GM21528 (cell line): ENCODE results near the gene LMF1.
"Not testable (repeated sequence)": the region's sequence is repeated elsewhere in the genome, so short reads cannot be mapped to it uniquely, and the experiment has no call there.

Experiments used
- ATAC-seq: cut with Tn5 transposase; IDR thresholded peaks from one replicate; pipeline ENCODE4 v1.9.1; 2021; ENCODE audit warnings: mild to moderate bottlenecking, moderate library complexity; ENCODE audit not compliant: unreplicated experiment, low FRiP score

The LMF1 gene

GRCh38 chr16:839643-840408, 131.0 kb downstream of the LMF1 start:
- no peak for ATAC-seq

DNA sequence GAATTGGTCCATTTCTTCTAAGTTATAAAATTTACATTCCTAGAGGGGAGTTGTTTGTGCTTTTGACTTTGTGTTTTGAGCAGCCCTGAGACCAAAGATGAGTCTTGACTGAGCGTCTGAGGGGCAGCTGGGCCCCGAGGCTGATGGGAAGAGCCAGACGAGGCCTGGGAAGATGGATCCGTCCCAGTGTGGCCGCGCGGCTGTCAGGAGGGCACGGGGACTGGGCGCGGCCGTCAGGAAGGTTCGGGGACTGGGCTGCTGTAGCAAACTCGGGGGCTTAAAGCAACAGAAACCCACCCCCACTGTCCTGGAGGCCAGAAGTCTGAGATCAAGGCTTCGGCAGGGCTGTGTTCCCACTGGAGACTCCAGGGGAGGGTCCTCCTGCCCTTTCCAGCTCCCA, 132.0 kb downstream of the LMF1 start:
- no peak for ATAC-seq

DNA sequence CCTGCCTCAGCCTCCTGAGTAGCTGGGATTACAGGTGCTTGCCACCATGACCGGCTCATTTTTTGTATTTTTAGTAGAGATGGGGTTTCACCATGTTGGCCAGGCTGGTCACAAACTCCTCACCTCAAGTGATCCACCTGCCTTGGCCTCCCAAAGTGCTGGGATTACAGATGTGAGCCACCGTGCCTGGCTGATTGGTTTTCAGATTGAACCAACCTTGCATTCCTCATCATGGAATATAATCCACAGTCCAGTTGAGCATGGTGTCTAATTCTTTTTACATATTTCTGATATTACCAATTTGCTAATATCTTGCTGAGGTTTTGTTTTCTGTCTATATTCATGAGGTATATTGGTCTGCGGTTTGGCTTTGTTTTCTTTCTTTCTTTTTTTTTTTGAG, 134.0 kb downstream of the LMF1 start:
- ATAC-seq: not testable (repeated sequence)

DNA sequence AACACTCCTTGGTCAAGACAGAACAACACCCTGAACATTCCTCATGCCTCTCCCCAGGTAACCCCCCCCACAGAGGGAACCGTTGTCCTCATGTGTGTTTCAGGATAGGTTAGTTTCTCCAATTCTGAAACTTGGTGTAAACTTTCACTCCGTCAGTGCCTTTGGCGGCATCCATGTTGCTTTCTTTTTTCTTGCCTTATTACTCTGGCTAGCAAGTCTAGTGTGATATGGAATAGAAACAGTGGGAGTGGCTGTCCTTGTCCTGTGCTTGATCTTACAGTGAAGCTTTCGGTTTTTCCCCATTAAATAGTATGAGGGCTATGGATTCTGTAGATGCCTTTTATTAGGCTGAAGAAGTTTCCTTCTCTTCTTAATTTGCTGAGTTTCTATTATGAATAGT, 134.6 kb downstream of the LMF1 start:
- no peak for ATAC-seq

DNA sequence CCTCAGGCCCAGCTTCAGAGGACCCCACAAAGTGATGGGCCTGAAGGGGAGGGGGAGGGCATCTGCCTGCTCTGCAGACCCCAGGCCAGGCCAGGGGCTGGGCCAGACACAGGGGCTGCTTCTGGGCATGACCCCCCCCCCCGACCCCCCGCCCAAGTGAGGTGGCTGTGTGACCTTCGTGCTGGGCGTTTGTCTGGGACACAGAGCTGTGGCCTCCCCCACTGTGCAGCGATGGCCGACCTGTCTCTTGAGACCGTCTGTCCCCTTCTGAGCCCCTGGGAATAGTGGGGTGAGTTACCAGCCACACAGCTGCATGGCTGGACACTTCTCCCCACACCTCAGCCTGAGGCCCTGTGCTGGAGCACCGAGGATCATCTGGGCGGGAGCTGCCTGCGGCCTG, 135.4 kb downstream of the LMF1 start:
- no peak for ATAC-seq

- ATAC-seq: no peak
Observed at GRCh38 chr16:833411-833810, 137.4 kb downstream of the LMF1 start.

GRCh38 chr16:832652-833336, 138.0 kb downstream of the LMF1 start:
- ATAC-seq: no peak

- no peak for ATAC-seq
Observed at GRCh38 chr16:831571-832413, 139.0 kb downstream of the LMF1 start.

- no peak for ATAC-seq
Observed at GRCh38 chr16:830871-831570, 139.8 kb downstream of the LMF1 start.

GRCh38 chr16:830107-830870, 140.5 kb downstream of the LMF1 start:
- no peak for ATAC-seq

DNA sequence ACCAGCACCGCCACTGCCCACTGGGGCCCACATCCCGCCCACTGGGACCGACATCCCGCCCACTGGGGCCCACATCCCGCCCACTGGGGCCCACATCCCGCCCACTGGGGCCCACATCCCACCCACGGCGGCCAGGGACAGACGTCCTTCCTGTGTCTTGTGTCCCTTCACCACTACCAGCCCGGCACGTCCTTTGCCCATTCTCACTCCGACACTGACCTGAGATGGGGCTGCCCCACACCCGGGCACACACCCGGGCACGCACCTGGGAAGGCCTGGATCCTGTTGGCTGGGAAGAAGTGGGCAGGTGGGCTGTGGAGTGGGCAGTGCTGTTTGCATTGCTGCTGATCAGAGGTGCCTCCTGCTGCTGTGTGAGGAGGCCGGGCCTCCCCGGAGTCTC, 141.9 kb downstream of the LMF1 start:
- ATAC-seq: no peak

- ATAC-seq: no peak
Observed at GRCh38 chr16:827513-827912, 143.3 kb downstream of the LMF1 start.

GRCh38 chr16:825341-826061, 145.3 kb downstream of the LMF1 start:
- ATAC-seq: no peak

DNA sequence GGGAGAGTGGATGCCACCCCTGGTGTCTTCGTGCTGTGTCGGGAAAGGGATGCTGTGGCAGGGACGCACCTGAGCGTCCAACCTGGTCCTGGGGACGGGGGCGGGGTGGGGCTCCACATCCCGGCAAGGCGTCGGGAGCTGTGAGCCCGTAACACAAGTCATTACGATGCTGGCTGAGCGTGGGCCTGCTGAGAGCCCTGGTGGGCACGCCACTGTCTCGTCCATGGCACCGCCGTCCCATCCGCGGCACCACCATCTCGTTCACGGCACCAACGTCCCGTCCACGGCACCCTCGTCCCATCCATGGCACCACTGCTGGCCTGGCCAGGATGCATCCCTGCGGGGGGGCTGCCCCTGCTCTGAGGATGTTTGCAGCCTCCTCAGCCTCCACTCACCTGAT, 146.2 kb downstream of the LMF1 start:
- no peak for ATAC-seq

DNA sequence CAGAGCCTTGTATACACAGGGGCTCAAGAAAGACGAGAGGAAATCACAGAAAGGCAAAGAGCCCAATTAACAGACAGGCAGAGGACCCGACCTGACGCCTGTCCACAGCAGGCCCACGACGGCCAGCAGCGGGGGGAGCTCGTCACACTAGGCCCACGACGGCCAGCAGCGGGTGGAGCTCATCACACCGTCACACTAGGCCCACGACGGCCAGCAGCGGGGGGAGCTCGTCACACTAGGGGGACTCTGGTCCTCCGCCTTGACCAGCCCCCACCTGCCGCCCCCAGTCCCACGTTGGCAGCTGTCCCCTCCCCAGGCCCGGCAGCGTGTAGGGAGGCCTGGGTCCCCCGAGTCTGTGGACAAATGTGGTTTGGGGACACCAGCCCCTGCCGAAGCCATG, 146.6 kb downstream of the LMF1 start:
- no peak for ATAC-seq

DNA sequence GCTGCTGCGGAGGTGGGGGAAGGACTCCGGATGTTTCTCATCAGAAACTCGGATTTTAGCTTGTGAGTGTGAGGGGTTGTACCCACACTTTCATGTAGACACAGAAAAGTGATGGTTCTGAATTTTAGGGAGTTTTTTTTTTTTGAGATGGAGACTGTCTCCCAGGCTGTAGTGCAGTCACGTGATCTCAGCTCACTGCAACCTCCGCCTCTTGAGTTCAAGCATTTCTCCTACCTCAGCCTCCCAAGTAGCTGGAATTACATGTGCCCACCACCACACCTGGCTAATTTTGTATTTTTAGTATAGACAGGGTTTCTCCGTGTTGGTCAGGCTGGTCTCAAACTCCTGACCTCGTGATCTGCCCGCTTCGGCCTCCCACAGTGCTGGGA, 147.9 kb downstream of the LMF1 start:
- ATAC-seq: no peak

- no peak for ATAC-seq
Observed at GRCh38 chr16:822174-822908, 148.4 kb downstream of the LMF1 start.

DNA sequence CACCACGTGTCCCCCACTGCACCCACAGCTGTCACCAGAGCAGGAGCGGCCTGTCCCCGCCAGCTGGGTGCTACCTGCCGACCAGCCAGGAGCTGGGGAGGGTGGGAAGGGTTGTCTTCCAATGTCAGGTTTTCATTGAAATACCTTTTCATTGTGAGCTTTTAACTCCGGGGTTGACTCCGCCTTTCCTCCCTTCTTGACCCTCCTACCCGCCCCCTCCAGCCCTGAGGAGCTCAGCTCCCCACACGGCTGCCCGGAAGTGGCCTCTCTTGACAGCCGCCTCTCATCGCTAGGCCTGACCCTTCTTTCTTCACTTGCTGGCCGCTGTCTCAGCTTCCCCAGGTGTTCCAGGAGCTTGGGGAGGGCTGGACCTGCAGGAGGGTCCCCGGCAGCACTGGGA, 149.0 kb downstream of the LMF1 start:
- ATAC-seq: no peak

DNA sequence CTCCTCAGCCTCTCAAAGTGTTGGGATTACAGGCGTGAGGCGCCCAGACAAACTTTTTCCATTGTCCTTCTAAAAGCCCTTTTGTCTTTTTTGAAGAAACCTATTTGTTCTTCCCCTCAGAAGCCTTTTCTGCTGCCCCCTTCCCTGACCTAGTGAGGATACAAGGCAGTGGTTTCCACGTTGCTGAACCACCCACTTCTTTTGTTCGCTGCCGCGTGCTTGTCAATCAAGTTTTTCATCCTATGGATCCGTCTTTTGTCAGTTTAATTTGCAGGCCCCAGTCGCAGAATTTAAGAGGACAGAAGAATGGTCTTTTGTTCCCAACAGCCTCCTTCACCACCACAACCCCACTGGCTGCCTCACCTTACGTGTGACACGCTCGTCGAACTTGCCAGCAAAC, 150.0 kb downstream of the LMF1 start:
- no peak for ATAC-seq
